Memory B cell (primary cell): Measurements from ENCODE around the gene TMEM14C.

ENCODE experiments used
- ATAC-seq: fragments of 150-1000 bp; cut with Tn5 transposase; 2 replicates; pipeline ENCODE4 v1.10.0; 2021; ENCODE audit warnings: low read depth, mild to moderate bottlenecking, moderate library complexity
- DNase-seq, 2 donors: peaks; one replicate each; pipeline ENCODE4 v3.0.0; 2022; ENCODE audit warnings: low spot score in 2 of 2
- H3K27ac Mint-ChIP-seq: one replicate; pipeline ENCODE4 v1.8.0; 2022; ENCODE audit warnings: mild to moderate bottlenecking, moderate library complexity, mixed read lengths
- H3K27me3 Mint-ChIP-seq: one replicate; pipeline ENCODE4 v1.8.0; 2022; ENCODE audit warnings: mixed read lengths
- H3K36me3 Mint-ChIP-seq: one replicate; pipeline ENCODE4 v1.8.0; 2022; ENCODE audit warnings: mild to moderate bottlenecking, mixed read lengths
- H3K4me1 Mint-ChIP-seq: one replicate; pipeline ENCODE4 v1.8.0; 2022; ENCODE audit warnings: mixed read lengths
- H3K4me3 Mint-ChIP-seq: one replicate; pipeline ENCODE4 v1.8.0; 2022; ENCODE audit warnings: mild to moderate bottlenecking, moderate library complexity, mixed read lengths
- H3K9me3 Mint-ChIP-seq: one replicate; pipeline ENCODE4 v1.8.0; 2022; ENCODE audit warnings: mixed read lengths

The TMEM14C gene

GRCh38 chr6:10722820-10723566 is at the start of gene TMEM14C:
TMEM14C (plus strand) TSS chr6:10723070; CDS start chr6:10724614, 1,544 bp downstream.
- peak; percentile 39 to 50 for DNase-seq

GRCh38 chr6:10676403-10676802 is 46.5 kb upstream of the TMEM14C start:
- ATAC-seq = no peak
- no peaks in the 10 kb centered on the region for H3K9me3 Mint-ChIP-seq
- no peaks in the 10 kb centered on the region for H3K36me3 Mint-ChIP-seq
- no peaks in the 10 kb centered on the region for H3K4me1 Mint-ChIP-seq
- H3K4me3 Mint-ChIP-seq = no peak overlapping the region
- peaks cover 2% of the 10 kb centered on the region for H3K27me3 Mint-ChIP-seq
- no peak for DNase-seq
- no peak overlapping the region for H3K27ac Mint-ChIP-seq

More at GRCh38 chr6:10722820-10723566, at the start of gene TMEM14C:
- Mint-ChIP-seq H3K27ac (peak within 1 kb of the TSS; percentile 80), H3K4me1 (peaks cover 26% of the 10 kb centered on the region), H3K9me3 (peaks cover 2% of the 10 kb centered on the region), H3K36me3 (peaks cover 13% of the 10 kb centered on the region), H3K27me3 (no peaks in the 10 kb centered on the region), H3K4me3 (peak within 1 kb of the TSS; percentile 95)
- ATAC-seq = peak; percentile 83

- no peak overlapping the region for H3K27ac Mint-ChIP-seq
- no peaks in the 10 kb centered on the region for H3K4me1 Mint-ChIP-seq
- peaks cover 2% of the 10 kb centered on the region for H3K27me3 Mint-ChIP-seq
- no peak overlapping the region for H3K4me3 Mint-ChIP-seq
- ATAC-seq (no peak), DNase-seq (no peak)
- no peaks in the 10 kb centered on the region for H3K9me3 Mint-ChIP-seq
- H3K36me3 Mint-ChIP-seq = no peaks in the 10 kb centered on the region
These were observed 44.4 kb upstream of the TMEM14C start for GRCh38 chr6:10678456-10678855.

- ATAC-seq = no peak
- H3K4me3 Mint-ChIP-seq = no peak overlapping the region
- no peak overlapping the region for H3K27ac Mint-ChIP-seq
These were observed 41.1 kb upstream of the TMEM14C start for GRCh38 chr6:10681795-10682194.

GRCh38 chr6:10682355-10682988 is 40.4 kb upstream of the TMEM14C start:
- H3K27me3 Mint-ChIP-seq = peaks cover 2% of the 10 kb centered on the region
- no peaks in the 10 kb centered on the region for H3K36me3 Mint-ChIP-seq
- ATAC-seq (no peak), DNase-seq (no peak)
- H3K4me1 Mint-ChIP-seq = peaks cover 3% of the 10 kb centered on the region
- H3K27ac Mint-ChIP-seq = no peak overlapping the region
- no peak overlapping the region for H3K4me3 Mint-ChIP-seq
- H3K9me3 Mint-ChIP-seq = no peaks in the 10 kb centered on the region

More at GRCh38 chr6:10681795-10682194, 41.1 kb upstream of the TMEM14C start:
- no peaks in the 10 kb centered on the region for H3K9me3 Mint-ChIP-seq
- H3K27me3 Mint-ChIP-seq = peaks cover 2% of the 10 kb centered on the region
- H3K4me1 Mint-ChIP-seq = peaks cover 3% of the 10 kb centered on the region
- H3K36me3 Mint-ChIP-seq = no peaks in the 10 kb centered on the region
- DNase-seq = no peak

GRCh38 chr6:10684618-10685017 is 38.3 kb upstream of the TMEM14C start:
- no peak overlapping the region for H3K27ac Mint-ChIP-seq

GRCh38 chr6:10685092-10685915 is 37.6 kb upstream of the TMEM14C start:
- H3K4me1 Mint-ChIP-seq = peaks cover 3% of the 10 kb centered on the region
- H3K9me3 Mint-ChIP-seq = no peaks in the 10 kb centered on the region
- H3K27ac Mint-ChIP-seq = no peak overlapping the region
- peaks cover 2% of the 10 kb centered on the region for H3K27me3 Mint-ChIP-seq
- no peak for DNase-seq
- H3K36me3 Mint-ChIP-seq = no peaks in the 10 kb centered on the region
- no peak for ATAC-seq
- no peak overlapping the region for H3K4me3 Mint-ChIP-seq

More at GRCh38 chr6:10684618-10685017, 38.3 kb upstream of the TMEM14C start:
- no peak overlapping the region for H3K4me3 Mint-ChIP-seq
- H3K4me1 Mint-ChIP-seq = peaks cover 3% of the 10 kb centered on the region
- H3K36me3 Mint-ChIP-seq = no peaks in the 10 kb centered on the region
- peaks cover 2% of the 10 kb centered on the region for H3K27me3 Mint-ChIP-seq
- DNase-seq = no peak
- no peak for ATAC-seq
- H3K9me3 Mint-ChIP-seq = no peaks in the 10 kb centered on the region

- peaks cover 2% of the 10 kb centered on the region for H3K27me3 Mint-ChIP-seq
- H3K9me3 Mint-ChIP-seq = no peaks in the 10 kb centered on the region
- DNase-seq (no peak), ATAC-seq (no peak)
- no peaks in the 10 kb centered on the region for H3K36me3 Mint-ChIP-seq
- no peak overlapping the region for H3K27ac Mint-ChIP-seq
- H3K4me1 Mint-ChIP-seq = peaks cover 3% of the 10 kb centered on the region
- no peak overlapping the region for H3K4me3 Mint-ChIP-seq
These were observed 36.0 kb upstream of the TMEM14C start for GRCh38 chr6:10686901-10687300.

- H3K4me3 Mint-ChIP-seq = no peak overlapping the region
- no peak overlapping the region for H3K27ac Mint-ChIP-seq
- DNase-seq (no peak), ATAC-seq (no peak)
- no peaks in the 10 kb centered on the region for H3K9me3 Mint-ChIP-seq
- H3K36me3 Mint-ChIP-seq = no peaks in the 10 kb centered on the region
- H3K4me1 Mint-ChIP-seq = peaks cover 3% of the 10 kb centered on the region
- H3K27me3 Mint-ChIP-seq = peaks cover 2% of the 10 kb centered on the region
These were observed 35.3 kb upstream of the TMEM14C start for GRCh38 chr6:10687582-10687981.

GRCh38 chr6:10690651-10691445 is 32.0 kb upstream of the TMEM14C start:
- H3K9me3 Mint-ChIP-seq = no peaks in the 10 kb centered on the region
- H3K27me3 Mint-ChIP-seq = no peaks in the 10 kb centered on the region
- no peaks in the 10 kb centered on the region for H3K36me3 Mint-ChIP-seq
- no peak overlapping the region for H3K4me3 Mint-ChIP-seq
- DNase-seq = no peak
- no peak for ATAC-seq
- H3K4me1 Mint-ChIP-seq = peaks cover 12% of the 10 kb centered on the region
- no peak overlapping the region for H3K27ac Mint-ChIP-seq

- Mint-ChIP-seq H3K36me3 (peaks cover 3% of the 10 kb centered on the region), H3K9me3 (no peaks in the 10 kb centered on the region), H3K27me3 (no peaks in the 10 kb centered on the region), H3K4me1 (peaks cover 18% of the 10 kb centered on the region), H3K27ac (no peak overlapping the region), H3K4me3 (peak overlapping the region; percentile 77)
- DNase-seq = no peak
- ATAC-seq = no peak
These were observed 29.8 kb upstream of the TMEM14C start for GRCh38 chr6:10692965-10693538.

- H3K4me1 Mint-ChIP-seq = peaks cover 20% of the 10 kb centered on the region
- H3K27me3 Mint-ChIP-seq = no peaks in the 10 kb centered on the region
- DNase-seq = peak; percentile 91 to 95
- H3K27ac Mint-ChIP-seq = peak within 1 kb of the TSS; percentile 100
- no peaks in the 10 kb centered on the region for H3K9me3 Mint-ChIP-seq
- H3K36me3 Mint-ChIP-seq = peaks cover 9% of the 10 kb centered on the region
- H3K4me3 Mint-ChIP-seq = peak within 1 kb of the TSS; percentile 96
- ATAC-seq = peak; percentile 92
These were observed 28.4 kb upstream of the TMEM14C start, which contains the start of the genes C6orf52 and PAK1IP1 for GRCh38 chr6:10694302-10695085. C6orf52 (minus strand) TSS chr6:10694616; CDS start chr6:10687550, 7,066 bp downstream. PAK1IP1 (plus strand) TSS chr6:10694972; CDS start chr6:10694986, 14 bp downstream.
